Left ventricle myocardium inferior (tissue), 1 donor: ENCODE measurements around the gene PCNX1. TPM values are rescaled to one million over a fixed set of nuclear protein-coding genes. Genes with fewer than 3 reads are reported as not detected.

ENCODE experiments used
- DNase-seq: peaks from one replicate; pipeline ENCODE4 v3.0.0-alpha.2; 2020
- H3K27ac ChIP-seq: fragments of 200-600 bp; replicated peaks from 2 replicates; pipeline ENCODE4 v1.8.0; 2021
- H3K27me3 ChIP-seq: fragments of 200-600 bp; 2 replicates; pipeline ENCODE4 v1.8.0; 2021; ENCODE audit warnings: low read depth
- H3K36me3 ChIP-seq: fragments of 200-600 bp; 2 replicates; pipeline ENCODE4 v1.8.0; 2021
- H3K4me1 ChIP-seq: fragments of 200-600 bp; 2 replicates; pipeline ENCODE4 v1.8.0; 2021
- H3K4me3 ChIP-seq: fragments of 200-600 bp; 2 replicates; pipeline ENCODE4 v1.8.0; 2021; ENCODE audit warnings: mild to moderate bottlenecking, moderate library complexity
- H3K9me3 ChIP-seq: fragments of 200-600 bp; replicated peaks from 2 replicates; pipeline ENCODE4 v1.8.0; 2021
- intact Hi-C: fragments of 100-400 bp; cut with micrococcal nuclease; formaldehyde crosslinking; loops from one replicate; pipeline ENCODE4 v1.11.0; 2022
- total RNA-seq: library from RNA; stranded (reverse); fragmentation: NEBNext Ultra II Directional; extraction: Animal tissue kit (Norgen Biotek cat#: 25700); gene quantifications from one replicate; pipeline ENCODE4 v1.2.1, GENCODE V29; 2021
- TF ChIP-seq, protein P1 (sequence below): fragments of 200-600 bp; IDR thresholded peaks from 2 replicates; pipeline ENCODE4 v1.8.0; 2021; ENCODE audit warnings: antibody characterized with exemption, mild to moderate bottlenecking, borderline replicate concordance
- donor health status: DM: no; HTN: yes; CAD: no; lungs with severe emphysema.

Gene PCNX1
- total RNA-seq, 1 donor from 2014 or later, result 35.2 TPM

DNA sequence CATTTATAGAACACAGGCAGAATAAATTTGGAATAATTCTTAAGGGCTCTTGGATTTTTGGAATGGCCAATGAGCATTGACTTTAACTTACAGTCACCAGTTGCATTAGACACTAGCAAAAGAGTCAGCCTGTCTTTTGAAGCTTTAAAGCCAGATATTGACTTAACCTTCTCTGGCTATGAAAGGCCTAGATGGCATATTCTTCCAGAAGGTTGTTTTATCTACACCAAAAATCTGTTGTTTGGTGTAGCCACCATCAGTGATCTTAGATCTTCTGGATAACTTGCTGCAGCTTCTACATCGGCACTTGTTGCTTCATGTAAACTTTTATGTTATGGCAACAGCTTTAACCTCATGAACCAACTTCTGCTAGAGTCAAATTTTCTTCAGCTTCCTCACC is 10.4 kb downstream of the PCNX1 start:
- Histone ChIP-seq H3K27ac (no peak overlapping the region), H3K4me3 (no peak overlapping the region), H3K27me3 (no peaks in the 10 kb centered on the region), H3K9me3 (no peaks in the 10 kb centered on the region), H3K4me1 (peaks cover 61% of the 10 kb centered on the region), H3K36me3 (no peaks in the 10 kb centered on the region)
- TF ChIP-seq, protein P1, sequence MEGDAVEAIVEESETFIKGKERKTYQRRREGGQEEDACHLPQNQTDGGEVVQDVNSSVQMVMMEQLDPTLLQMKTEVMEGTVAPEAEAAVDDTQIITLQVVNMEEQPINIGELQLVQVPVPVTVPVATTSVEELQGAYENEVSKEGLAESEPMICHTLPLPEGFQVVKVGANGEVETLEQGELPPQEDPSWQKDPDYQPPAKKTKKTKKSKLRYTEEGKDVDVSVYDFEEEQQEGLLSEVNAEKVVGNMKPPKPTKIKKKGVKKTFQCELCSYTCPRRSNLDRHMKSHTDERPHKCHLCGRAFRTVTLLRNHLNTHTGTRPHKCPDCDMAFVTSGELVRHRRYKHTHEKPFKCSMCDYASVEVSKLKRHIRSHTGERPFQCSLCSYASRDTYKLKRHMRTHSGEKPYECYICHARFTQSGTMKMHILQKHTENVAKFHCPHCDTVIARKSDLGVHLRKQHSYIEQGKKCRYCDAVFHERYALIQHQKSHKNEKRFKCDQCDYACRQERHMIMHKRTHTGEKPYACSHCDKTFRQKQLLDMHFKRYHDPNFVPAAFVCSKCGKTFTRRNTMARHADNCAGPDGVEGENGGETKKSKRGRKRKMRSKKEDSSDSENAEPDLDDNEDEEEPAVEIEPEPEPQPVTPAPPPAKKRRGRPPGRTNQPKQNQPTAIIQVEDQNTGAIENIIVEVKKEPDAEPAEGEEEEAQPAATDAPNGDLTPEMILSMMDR, result no peak
- intact Hi-C loops, result no loop called here
- DNase-seq, result no peak

DNA sequence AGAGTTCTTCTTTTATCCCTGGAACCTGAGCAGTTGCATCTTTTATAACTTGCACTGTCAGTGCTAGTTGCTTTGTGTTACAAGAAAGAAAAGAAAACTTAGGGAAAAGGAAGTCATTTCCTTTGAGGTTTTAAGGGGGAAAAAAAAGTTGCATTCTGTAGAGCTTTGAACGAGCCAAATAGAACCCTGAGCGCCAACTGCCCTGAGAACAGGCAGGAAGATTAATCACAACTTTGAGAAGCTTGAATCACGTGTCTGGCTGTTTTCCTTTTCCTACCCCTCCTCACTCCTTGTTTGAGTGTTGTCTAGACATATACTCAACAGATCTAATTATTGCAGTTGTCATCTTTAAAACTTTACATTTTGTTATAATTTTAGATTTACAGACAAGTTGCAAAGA is 12.5 kb downstream of the PCNX1 start:
- H3K9me3 ChIP-seq, result no peaks in the 10 kb centered on the region
- no peak for DNase-seq
- H3K27ac ChIP-seq, result peak overlapping the region; percentile 6
- intact Hi-C loops, result loop anchor here (10.0 kb wide), 1 partner anchor 55 kb away; no protein-coding TSS in a partner anchor
- TF ChIP-seq, protein P1, result no peak
- H3K4me3 ChIP-seq, result no peak overlapping the region
- H3K27me3 ChIP-seq, result no peaks in the 10 kb centered on the region
- peaks cover 72% of the 10 kb centered on the region for H3K4me1 ChIP-seq
- no peaks in the 10 kb centered on the region for H3K36me3 ChIP-seq

DNA sequence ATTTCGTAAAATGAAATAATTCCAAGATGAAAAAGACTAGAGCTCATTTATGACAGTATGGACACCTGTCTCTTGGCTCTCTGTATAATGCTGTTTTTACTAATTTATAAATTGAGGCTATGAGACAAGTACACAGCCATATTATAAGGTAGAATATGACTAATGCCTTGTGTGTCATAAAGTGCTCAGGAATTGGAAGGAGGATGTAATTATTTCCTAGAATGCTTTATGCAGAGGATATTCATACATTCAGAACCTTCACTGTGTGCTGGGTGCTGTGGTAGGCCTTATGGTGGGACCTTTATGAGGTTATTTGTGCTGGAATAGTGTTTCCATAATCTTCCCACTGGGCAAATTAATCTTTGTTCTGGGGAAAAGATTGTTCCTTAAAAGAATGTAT is 13.3 kb downstream of the PCNX1 start:
- no peak for DNase-seq
- Histone ChIP-seq H3K27ac (no peak overlapping the region), H3K4me1 (peaks cover 72% of the 10 kb centered on the region), H3K4me3 (no peak overlapping the region), H3K9me3 (no peaks in the 10 kb centered on the region), H3K27me3 (no peaks in the 10 kb centered on the region), H3K36me3 (no peaks in the 10 kb centered on the region)
- intact Hi-C loops, result loop anchor here (10.0 kb wide), 1 partner anchor 54 kb away; no protein-coding TSS in a partner anchor
- TF ChIP-seq, protein P1, result no peak

DNA sequence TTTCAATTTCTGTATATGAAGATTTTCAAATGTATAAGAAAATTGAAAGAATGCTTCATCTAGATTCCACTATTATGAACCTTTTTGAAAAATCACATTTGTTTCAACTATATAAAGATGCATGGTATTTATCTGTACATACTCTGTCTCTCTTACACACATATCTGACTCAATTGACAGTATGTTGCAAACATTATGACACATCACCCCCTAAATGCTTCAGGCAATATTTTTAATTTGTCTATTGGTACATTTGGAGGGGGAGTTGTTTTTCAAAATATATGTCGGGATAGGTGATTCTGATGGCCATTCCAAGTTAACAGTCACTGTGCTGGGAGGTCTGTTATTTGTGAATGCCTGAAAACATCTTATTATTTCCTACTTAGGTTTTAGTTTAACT is 14.4 kb downstream of the PCNX1 start:
- Histone ChIP-seq H3K27me3 (no peaks in the 10 kb centered on the region), H3K9me3 (no peaks in the 10 kb centered on the region), H3K4me3 (no peak overlapping the region), H3K36me3 (no peaks in the 10 kb centered on the region), H3K27ac (no peak overlapping the region), H3K4me1 (peaks cover 73% of the 10 kb centered on the region)
- TF ChIP-seq, protein P1, result no peak
- no peak for DNase-seq
- intact Hi-C loops, result loop anchor here (10.0 kb wide), 1 partner anchor 53 kb away; no protein-coding TSS in a partner anchor

DNA sequence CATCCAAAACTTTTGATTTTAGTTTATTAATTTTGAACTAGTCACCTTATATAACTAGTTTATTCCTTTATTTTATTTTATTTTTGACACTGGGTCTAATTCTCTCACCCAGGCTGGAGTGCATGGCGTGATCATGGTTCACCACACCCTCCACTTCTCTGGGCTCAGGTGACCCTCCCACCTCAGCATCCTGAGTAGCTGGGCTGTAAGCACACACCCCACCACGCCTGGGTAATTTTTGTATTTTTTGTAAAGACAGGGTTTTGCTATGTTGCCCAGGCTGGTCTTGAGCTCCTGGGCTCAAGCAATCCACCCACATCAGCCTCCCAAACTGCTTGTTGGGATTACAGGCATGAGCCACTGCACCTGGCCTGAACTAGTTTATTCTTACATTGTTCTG is 17.3 kb downstream of the PCNX1 start:
- intact Hi-C loops, result loop anchor here (10.0 kb wide), 1 partner anchor 50 kb away; no protein-coding TSS in a partner anchor
- Histone ChIP-seq H3K27ac (no peak overlapping the region), H3K4me3 (no peak overlapping the region), H3K36me3 (no peaks in the 10 kb centered on the region), H3K9me3 (no peaks in the 10 kb centered on the region), H3K27me3 (no peaks in the 10 kb centered on the region), H3K4me1 (peaks cover 69% of the 10 kb centered on the region)
- TF ChIP-seq, protein P1, result no peak
- DNase-seq, result no peak
